ENCODE results near the gene ANKUB1.

- TF ChIP-seq CTCF (IDR thresholded peaks at IDR 0.05 in 2 of 3, conservative IDR thresholded peaks at IDR 0.05 in 1 of 3; ENCODE audit: borderline replicate concordance in 1 of 3, insufficient read depth in 1 of 3, low read depth in 2 of 3, low read length in 2 of 3) (no peak), EZH2phosphoT487 (IDR thresholded peaks at IDR 0.05; ENCODE audit: borderline replicate concordance) (no peak), YY1 (IDR thresholded peaks at IDR 0.05; ENCODE audit: extremely low read depth, insufficient replicate concordance, low read depth, low read length) (no peak), MAX (IDR thresholded peaks at IDR 0.05) (no peak), ZFX (IDR thresholded peaks at IDR 0.05) (no peak), CEBPB (IDR thresholded peaks at IDR 0.05; ENCODE audit: low read depth) (no peak), RAD21 (IDR thresholded peaks at IDR 0.05; ENCODE audit: low read depth) (no peak), ZBTB33 (IDR thresholded peaks at IDR 0.05; ENCODE audit: extremely low read depth, insufficient replicate concordance, low read length) (no peak), FOSL1 (IDR thresholded peaks at IDR 0.05; ENCODE audit: low read depth) (no peak), JUND (IDR thresholded peaks at IDR 0.05) (no peak), ZNF274 (IDR thresholded peaks at IDR 0.05; ENCODE audit: low read depth, low read length) (no peak)
Measured at GRCh38 chr3:149726716-149727407, 65.5 kb downstream of the ANKUB1 start.

All from HCT116 (cell line).